Spleen (tissue), 11 donors: Measurements from ENCODE around the gene CHD8. TPM values are rescaled to one million over a fixed set of nuclear protein-coding genes. Genes with fewer than 3 reads are reported as not detected.

Experiments
- DNase-seq: peaks from one replicate; pipeline ENCODE4 v3.0.0-alpha.2; 2020
- H3K27ac ChIP-seq, 8 donors: fragments of 200-600 bp; sonication (generic) in 7 of 8; 1 replicate in 4 of 8; 2 replicates in 4 of 8; pipeline versions ENCODE4 v1.5.0 to v1.8.0; 2016 to 2021; ENCODE audit warnings: inconsistent platforms in 4 of 8, mild to moderate bottlenecking in 4 of 8, moderate library complexity in 1 of 8
- H3K27me3 ChIP-seq, 7 donors: fragments of 200-600 bp; sonication (generic) in 6 of 7; replicated peaks in 1 of 7; 1 replicate in 4 of 7; 2 replicates in 3 of 7; pipeline versions ENCODE4 v1.5.0 to v1.8.0; 2016 to 2021; ENCODE audit warnings: inconsistent platforms in 3 of 7, mild to moderate bottlenecking in 1 of 7
- H3K36me3 ChIP-seq, 6 donors: fragments of 200-600 bp; sonication (generic) in 5 of 6; 1 replicate in 4 of 6; 2 replicates in 2 of 6; pipeline versions ENCODE4 v1.5.0 to v1.8.0; 2016 to 2021; ENCODE audit warnings: inconsistent platforms in 2 of 6
- H3K4me1 ChIP-seq, 6 donors: fragments of 200-600 bp; sonication (generic) in 5 of 6; 1 replicate in 3 of 6; 2 replicates in 3 of 6; pipeline versions ENCODE4 v1.5.0 to v1.8.0; 2016 to 2021; ENCODE audit warnings: inconsistent platforms in 3 of 6
- H3K4me3 ChIP-seq, 8 donors: fragments of 200-600 bp; sonication (generic) in 7 of 8; 1 replicate in 4 of 8; 2 replicates in 4 of 8; pipeline versions ENCODE4 v1.5.0 to v1.8.0; 2016 to 2021; ENCODE audit warnings: inconsistent platforms in 4 of 8, mild to moderate bottlenecking in 4 of 8, moderate library complexity in 2 of 8
- H3K9me3 ChIP-seq, 8 donors: fragments of 200-600 bp; sonication (generic) in 7 of 8; 1 replicate in 4 of 8; 2 replicates in 4 of 8; pipeline versions ENCODE4 v1.5.0 to v1.8.0; 2016 to 2021; ENCODE audit warnings: inconsistent platforms in 4 of 8
- POLR2A ChIP-seq, 3 donors: fragments of 450-650 bp; IDR thresholded peaks; one replicate each; pipeline ENCODE4 v1.5.1; 2017; ENCODE audit warnings: antibody characterized with exemption in 3 of 3, mild to moderate bottlenecking in 1 of 3
- POLR2AphosphoS5 ChIP-seq, 3 donors: sonication (generic); formaldehyde crosslinking; IDR thresholded peaks; one replicate each; pipeline ENCODE4 v1.5.1; 2017; ENCODE audit warnings: antibody characterized with exemption in 3 of 3
- WGBS, 5 donors: extraction: QIAGEN DNeasy Blood & Tissue Kit in 3 of 5; methylation state at CpG; one replicate each; pipeline versions ENCODE4 v1.1.5 to v1.1.7; 2013 to 2018; 5-methylcytosine and 5-hydroxymethylcytosine counted together
- intact Hi-C: fragments of 100-400 bp; cut with DNase I; formaldehyde crosslinking; loops from one replicate; pipeline ENCODE4 v1.15.0; 2023; ENCODE audit warnings: low total_unique reads
- polyA plus RNA-seq, 3 donors: library from polyadenylated mRNA; stranded (reverse); fragments of 200-250 nt; gene quantifications; one replicate each; pipeline ENCODE4 v1.2.1, GENCODE V29; 2013
- total RNA-seq, 7 donors: library from RNA; depleted of rRNA in 3 of 7; stranded (reverse); fragments of >200 nt in 3 of 7; fragmentation: NEBNext Ultra II Directional in 4 of 7; extraction: Animal tissue kit (Norgen Biotek cat#: 25700) in 4 of 7; gene quantifications; one replicate each; pipeline versions ENCODE4 v1.1.0 to v1.2.1, GENCODE V29; 2016 to 2021
- TF ChIP-seq, protein P1 (sequence below), 11 experiments: fragments of 200-600 bp in 7 of 11; fragments of 450-650 bp in 4 of 11; sonication (generic) in 4 of 11; IDR thresholded peaks in 8 of 11; conservative IDR thresholded peaks in 3 of 11; 1 replicate in 7 of 11; 2 replicates in 4 of 11; pipeline versions ENCODE4 v1.4.0 to v1.8.0; 2016 to 2021; ENCODE audit warnings: antibody characterized with exemption in 11 of 11, inconsistent platforms in 4 of 11, mild to moderate bottlenecking in 1 of 11
- donor health status: healthy with polysubstance abuse.
- donor health status: DM: no; HTN: no; CAD: no; lungs with moderate emphysema.
- donor health status: DM: no; HTN: no; CAD: no.
- donor health status: Bipolar disorder and iron deficiency.
- donor health status: healthy.
- donor health status: DM: no; HTN: no; CAD: no.
- donor health status: DM: yes; HTN: yes; CAD: no.

CHD8 gene
- total and polyA plus RNA-seq, 10 donors, result 23.8 to 99.4 (median 86.6) TPM

- no peak for TF ChIP-seq POLR2AphosphoS5 (IDR thresholded peaks at IDR 0.05)
- TF ChIP-seq, protein P1, sequence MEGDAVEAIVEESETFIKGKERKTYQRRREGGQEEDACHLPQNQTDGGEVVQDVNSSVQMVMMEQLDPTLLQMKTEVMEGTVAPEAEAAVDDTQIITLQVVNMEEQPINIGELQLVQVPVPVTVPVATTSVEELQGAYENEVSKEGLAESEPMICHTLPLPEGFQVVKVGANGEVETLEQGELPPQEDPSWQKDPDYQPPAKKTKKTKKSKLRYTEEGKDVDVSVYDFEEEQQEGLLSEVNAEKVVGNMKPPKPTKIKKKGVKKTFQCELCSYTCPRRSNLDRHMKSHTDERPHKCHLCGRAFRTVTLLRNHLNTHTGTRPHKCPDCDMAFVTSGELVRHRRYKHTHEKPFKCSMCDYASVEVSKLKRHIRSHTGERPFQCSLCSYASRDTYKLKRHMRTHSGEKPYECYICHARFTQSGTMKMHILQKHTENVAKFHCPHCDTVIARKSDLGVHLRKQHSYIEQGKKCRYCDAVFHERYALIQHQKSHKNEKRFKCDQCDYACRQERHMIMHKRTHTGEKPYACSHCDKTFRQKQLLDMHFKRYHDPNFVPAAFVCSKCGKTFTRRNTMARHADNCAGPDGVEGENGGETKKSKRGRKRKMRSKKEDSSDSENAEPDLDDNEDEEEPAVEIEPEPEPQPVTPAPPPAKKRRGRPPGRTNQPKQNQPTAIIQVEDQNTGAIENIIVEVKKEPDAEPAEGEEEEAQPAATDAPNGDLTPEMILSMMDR (IDR thresholded peaks at IDR 0.05 in 8 of 11, conservative IDR thresholded peaks at IDR 0.05 in 3 of 11), result no peak
- no peak for TF ChIP-seq POLR2A (IDR thresholded peaks at IDR 0.05)
- WGBS, 5 donors, result 54 to 87% (median 60%) methylated on average over 2 to 3 of the region's 3 CpGs
- H3K27ac ChIP-seq, result no peak overlapping the region
- H3K27me3 ChIP-seq, result no peaks in the 10 kb centered on the region
- intact Hi-C loops, result loop anchor here (10.0 kb wide), 1 partner anchor 54 kb away; no protein-coding TSS in a partner anchor
- H3K9me3 ChIP-seq, result no peaks in the 10 kb centered on the region
- peaks cover 5 to 53% (median 45%) of the 10 kb centered on the region in 6 donors for H3K36me3 ChIP-seq
- H3K4me1 ChIP-seq, result peaks cover 0 to 13% (median 3%) of the 10 kb centered on the region in 6 donors
- DNase-seq, result no peak
- no peak overlapping the region for H3K4me3 ChIP-seq
These were observed 105.4 kb downstream of the CHD8 start for GRCh38 chr14:21350539-21350938.

- WGBS, 5 donors, result 78 to 96% (median 89%) methylated on average over 2 of the region's 2 CpGs
- Histone ChIP-seq H3K27ac (no peak overlapping the region), H3K9me3 (no peaks in the 10 kb centered on the region), H3K27me3 (no peaks in the 10 kb centered on the region), H3K4me3 (no peak overlapping the region), H3K36me3 (peaks cover 4 to 19% (median 13%) of the 10 kb centered on the region in 6 donors), H3K4me1 (peaks cover 0 to 14% (median under 1%) of the 10 kb centered on the region in 6 donors)
- TF ChIP-seq POLR2AphosphoS5 (IDR thresholded peaks at IDR 0.05), result no peak
- TF ChIP-seq, protein P1 (IDR thresholded peaks at IDR 0.05 in 8 of 11, conservative IDR thresholded peaks at IDR 0.05 in 3 of 11), result no peak
- TF ChIP-seq POLR2A (IDR thresholded peaks at IDR 0.05), result no peak
- DNase-seq, result no peak
- intact Hi-C loops, result no loop called here
These were observed 108.7 kb downstream of the CHD8 start for GRCh38 chr14:21347201-21347600.

- Histone ChIP-seq H3K27me3 (no peaks in the 10 kb centered on the region), H3K4me1 (peaks cover 0 to 8% (median 0%) of the 10 kb centered on the region in 6 donors), H3K9me3 (no peaks in the 10 kb centered on the region), H3K27ac (no peak overlapping the region), H3K36me3 (peaks cover 0 to 14% (median 7%) of the 10 kb centered on the region in 6 donors), H3K4me3 (no peak overlapping the region)
- TF ChIP-seq POLR2AphosphoS5 (IDR thresholded peaks at IDR 0.05), result no peak
- no peak for TF ChIP-seq POLR2A (IDR thresholded peaks at IDR 0.05)
- TF ChIP-seq, protein P1 (IDR thresholded peaks at IDR 0.05 in 8 of 11, conservative IDR thresholded peaks at IDR 0.05 in 3 of 11), result no peak
- DNase-seq, result no peak
- 84 to 98% (median 89%) methylated on average over 2 of the region's 2 CpGs for WGBS, 5 donors
- intact Hi-C loops, result no loop called here
These were observed 109.3 kb downstream of the CHD8 start for GRCh38 chr14:21346532-21347135.

DNA sequence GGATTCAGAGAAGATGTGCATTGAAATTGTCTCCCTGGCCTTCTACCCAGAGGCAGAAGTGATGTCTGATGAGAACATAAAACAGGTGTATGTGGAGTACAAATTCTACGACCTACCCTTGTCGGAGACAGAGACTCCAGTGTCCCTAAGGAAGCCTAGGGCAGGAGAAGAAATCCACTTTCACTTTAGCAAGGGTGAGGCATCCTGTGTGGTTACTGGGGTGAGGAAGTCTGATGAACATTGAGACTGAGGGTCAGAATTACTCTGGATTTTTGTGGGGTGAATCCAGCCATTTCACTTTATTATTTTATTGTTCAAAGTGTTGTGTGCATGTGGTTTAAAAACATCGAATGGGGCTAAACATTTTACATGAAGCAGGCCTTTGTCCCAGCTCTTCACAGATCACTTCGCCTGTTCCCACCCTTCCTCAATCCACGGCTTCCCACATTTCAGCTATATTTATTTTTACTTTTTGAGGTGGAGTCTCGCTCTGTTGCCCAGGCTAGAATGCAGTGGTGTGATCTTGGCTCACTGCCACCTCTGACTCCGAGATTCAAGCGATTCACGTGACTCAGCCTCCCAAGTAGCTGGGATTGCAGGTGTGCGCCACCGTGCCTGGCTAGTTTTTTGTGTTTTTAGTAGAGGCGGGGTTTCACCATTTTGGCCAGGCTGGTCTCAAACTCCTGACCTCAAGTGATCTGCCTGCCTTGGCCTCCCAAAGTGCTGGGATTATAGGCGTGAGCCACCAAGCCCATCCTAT is 112.7 kb downstream of the CHD8 start:
- DNase-seq, result no peak
- H3K4me1 ChIP-seq, result peaks cover 0 to 8% (median 0%) of the 10 kb centered on the region in 6 donors
- no peaks in the 10 kb centered on the region for H3K9me3 ChIP-seq
- TF ChIP-seq, protein P1 (IDR thresholded peaks at IDR 0.05 in 8 of 11, conservative IDR thresholded peaks at IDR 0.05 in 3 of 11), result no peak
- TF ChIP-seq POLR2AphosphoS5 (IDR thresholded peaks at IDR 0.05), result no peak
- no peak for TF ChIP-seq POLR2A (IDR thresholded peaks at IDR 0.05)
- intact Hi-C loops, result no loop called here
- peak overlapping the region in 1 of 8 donors; percentile 33 for H3K27ac ChIP-seq
- H3K27me3 ChIP-seq, result no peaks in the 10 kb centered on the region
- WGBS, 5 donors, result 73 to 77% (median 77%) methylated on average over 13 of the region's 13 CpGs
- H3K36me3 ChIP-seq, result no peaks in the 10 kb centered on the region
- peak overlapping the region in 1 of 8 donors; percentile 12 for H3K4me3 ChIP-seq
